Dendritic cell treated with granulocyte-macrophage colony-stimulating factor and Interleukin-4, amounts not matched to agents 40 ng/mL and 50 ng/mL, for 4 days (primary cell): ENCODE results near the gene DHRS9.

Experiments
- H3K27ac Mint-ChIP-seq: one replicate; pipeline ENCODE4 v1.8.0; 2022; ENCODE audit warnings: mild to moderate bottlenecking, mixed read lengths
- H3K27me3 Mint-ChIP-seq: one replicate; pipeline ENCODE4 v1.8.0; 2022; ENCODE audit warnings: mild to moderate bottlenecking, mixed read lengths
- H3K36me3 Mint-ChIP-seq: one replicate; pipeline ENCODE4 v1.8.0; 2022; ENCODE audit warnings: low read depth, mixed read lengths
- H3K4me1 Mint-ChIP-seq: one replicate; pipeline ENCODE4 v1.8.0; 2022; ENCODE audit warnings: low read depth, mixed read lengths
- H3K4me3 Mint-ChIP-seq: one replicate; pipeline ENCODE4 v1.8.0; 2022; ENCODE audit warnings: mild to moderate bottlenecking, moderate library complexity, mixed read lengths
- H3K9me3 Mint-ChIP-seq: one replicate; pipeline ENCODE4 v1.8.0; 2022; ENCODE audit warnings: mixed read lengths
- intact Hi-C: fragments of 100-400 bp; cut with micrococcal nuclease; formaldehyde crosslinking; loops from one replicate; pipeline ENCODE4 v1.15.0; 2022

Gene DHRS9

GRCh38 chr2:169073211-169073962 lies 4.0 kb downstream of the DHRS9 start:
- peak overlapping the region; percentile 20 for H3K4me3 Mint-ChIP-seq
- intact Hi-C loops: no loop called here
- peaks cover 76% of the 10 kb centered on the region for H3K4me1 Mint-ChIP-seq
- peak overlapping the region; percentile 86 for H3K27ac Mint-ChIP-seq
- H3K9me3 Mint-ChIP-seq: no peaks in the 10 kb centered on the region
- no peaks in the 10 kb centered on the region for H3K27me3 Mint-ChIP-seq
- H3K36me3 Mint-ChIP-seq: no peaks in the 10 kb centered on the region

GRCh38 chr2:169073963-169074751 lies 4.8 kb downstream of the DHRS9 start:
- intact Hi-C loops: no loop called here
- no peaks in the 10 kb centered on the region for H3K27me3 Mint-ChIP-seq
- no peak overlapping the region for H3K4me3 Mint-ChIP-seq
- H3K36me3 Mint-ChIP-seq: peaks cover 4% of the 10 kb centered on the region
- no peaks in the 10 kb centered on the region for H3K9me3 Mint-ChIP-seq
- peaks cover 75% of the 10 kb centered on the region for H3K4me1 Mint-ChIP-seq
- peak overlapping the region; percentile 86 for H3K27ac Mint-ChIP-seq

- Mint-ChIP-seq H3K36me3 (peaks cover 5% of the 10 kb centered on the region), H3K4me1 (peaks cover 78% of the 10 kb centered on the region), H3K4me3 (no peak overlapping the region), H3K27me3 (no peaks in the 10 kb centered on the region), H3K9me3 (no peaks in the 10 kb centered on the region), H3K27ac (peak overlapping the region; percentile 41)
- intact Hi-C loops: no loop called here
Observed at GRCh38 chr2:169077674-169078240, 8.4 kb downstream of the DHRS9 start.

DNA sequence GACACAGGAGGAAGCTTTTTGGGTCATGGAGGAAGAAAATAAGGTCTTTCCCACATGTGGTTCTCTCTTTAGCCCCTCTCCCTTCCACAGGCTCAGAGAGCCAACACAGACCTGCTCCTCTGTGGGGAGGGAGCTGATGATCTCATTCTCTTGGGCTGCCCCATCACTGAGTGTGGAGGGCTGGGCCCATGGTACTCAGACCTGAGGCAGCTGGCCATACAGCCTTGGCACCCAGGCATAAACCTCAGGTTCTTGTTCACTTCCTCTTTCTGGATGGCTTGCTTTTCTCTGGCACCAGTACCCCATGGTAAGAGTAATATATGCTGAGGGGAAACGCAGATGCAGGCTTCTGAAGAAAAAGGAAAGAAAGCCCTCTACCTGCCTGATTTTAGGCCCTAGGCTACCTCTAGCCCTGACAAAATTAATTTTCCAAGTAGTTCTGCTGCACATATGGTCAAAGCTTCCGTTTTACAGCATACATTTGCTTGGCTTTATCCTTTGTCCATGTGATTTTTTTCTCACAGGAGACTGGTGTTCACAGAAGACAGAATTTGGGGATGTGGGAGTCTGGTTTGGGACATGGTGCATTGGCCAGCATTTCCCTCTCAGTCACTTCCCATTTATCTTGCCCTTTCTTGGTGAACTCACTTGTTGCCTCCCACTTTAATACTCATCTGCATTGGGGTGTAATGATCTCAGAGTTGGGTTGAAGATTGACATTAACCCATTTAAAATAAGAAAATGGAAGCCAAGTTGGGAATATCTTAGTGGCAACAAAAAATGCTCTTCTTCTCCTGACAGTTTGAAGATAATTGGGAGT lies 11.1 kb downstream of the DHRS9 start:
- Mint-ChIP-seq H3K4me1 (peaks cover 73% of the 10 kb centered on the region), H3K36me3 (peaks cover 23% of the 10 kb centered on the region)
- intact Hi-C loops: loop anchor here (1.0 kb wide), 1 partner anchor 8 kb away; no protein-coding TSS in a partner anchor

DNA sequence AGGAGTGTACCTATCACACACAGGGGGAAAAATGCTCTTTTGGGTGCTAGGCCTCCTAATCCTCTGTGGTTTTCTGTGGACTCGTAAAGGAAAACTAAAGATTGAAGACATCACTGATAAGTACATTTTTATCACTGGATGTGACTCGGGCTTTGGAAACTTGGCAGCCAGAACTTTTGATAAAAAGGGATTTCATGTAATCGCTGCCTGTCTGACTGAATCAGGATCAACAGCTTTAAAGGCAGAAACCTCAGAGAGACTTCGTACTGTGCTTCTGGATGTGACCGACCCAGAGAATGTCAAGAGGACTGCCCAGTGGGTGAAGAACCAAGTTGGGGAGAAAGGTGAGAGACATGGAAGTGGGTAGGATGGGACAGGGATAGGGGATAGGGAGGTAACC lies 12.2 kb downstream of the DHRS9 start:
- Mint-ChIP-seq H3K9me3 (peaks cover 17% of the 10 kb centered on the region), H3K27ac (peak overlapping the region; percentile 80), H3K4me1 (peaks cover 77% of the 10 kb centered on the region), H3K36me3 (peaks cover 33% of the 10 kb centered on the region), H3K4me3 (no peak overlapping the region), H3K27me3 (no peaks in the 10 kb centered on the region)
- intact Hi-C loops: no loop called here

More for the DNA sequence above, 11.1 kb downstream of the DHRS9 start:
- Mint-ChIP-seq H3K27ac (peak overlapping the region; percentile 80), H3K27me3 (no peaks in the 10 kb centered on the region), H3K4me3 (no peak overlapping the region), H3K9me3 (peaks cover 11% of the 10 kb centered on the region)

DNA sequence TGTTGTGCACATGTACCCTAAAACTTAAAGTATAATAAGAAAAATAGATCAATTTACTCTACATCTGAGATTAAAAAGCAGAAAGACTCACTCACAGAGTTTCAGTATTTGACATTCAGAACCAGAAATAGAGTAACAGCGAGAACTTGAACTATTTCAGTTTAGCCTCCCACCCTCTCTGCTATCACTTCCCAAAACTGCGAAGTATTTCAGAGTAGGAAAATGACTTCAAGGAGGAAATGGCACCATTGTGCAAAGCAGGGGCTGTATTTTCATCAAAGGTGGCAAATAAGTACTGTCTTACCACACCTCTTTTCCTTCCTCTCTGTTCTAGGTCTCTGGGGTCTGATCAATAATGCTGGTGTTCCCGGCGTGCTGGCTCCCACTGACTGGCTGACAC lies 13.6 kb downstream of the DHRS9 start:
- H3K9me3 Mint-ChIP-seq: peaks cover 17% of the 10 kb centered on the region
- no peak overlapping the region for H3K4me3 Mint-ChIP-seq
- peak overlapping the region; percentile 30 for H3K27ac Mint-ChIP-seq
- intact Hi-C loops: no loop called here
- H3K27me3 Mint-ChIP-seq: no peaks in the 10 kb centered on the region
- peaks cover 81% of the 10 kb centered on the region for H3K4me1 Mint-ChIP-seq
- peaks cover 42% of the 10 kb centered on the region for H3K36me3 Mint-ChIP-seq

DNA sequence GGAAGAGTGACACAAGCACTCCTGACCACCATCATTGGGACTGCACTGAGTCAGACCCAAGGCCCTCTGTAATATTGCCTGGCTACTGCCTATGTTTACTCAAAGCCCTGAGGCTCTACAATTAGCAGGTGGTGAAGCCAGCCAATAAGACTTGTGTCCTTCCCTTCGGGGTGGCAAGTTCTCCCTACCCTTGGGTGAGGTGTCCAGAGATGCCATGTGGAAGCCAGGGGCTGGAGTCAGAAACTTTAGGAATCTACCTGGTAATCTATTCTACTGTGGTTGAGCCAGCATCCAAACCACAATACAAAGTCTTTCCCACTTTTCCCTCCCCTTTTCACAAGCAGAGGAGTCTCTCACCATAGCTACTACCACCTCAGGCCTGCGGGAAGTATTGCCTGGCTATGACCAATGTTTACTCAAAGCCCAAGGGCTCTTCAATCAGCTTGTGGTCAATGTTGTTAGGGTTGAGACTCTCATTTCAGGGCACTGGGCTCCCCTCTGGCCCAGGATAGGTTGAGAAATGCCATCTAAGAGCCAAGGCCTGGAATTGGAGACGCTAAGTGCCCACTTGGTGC lies 17.6 kb downstream of the DHRS9 start:
- peaks cover 68% of the 10 kb centered on the region for H3K4me1 Mint-ChIP-seq
- H3K27ac Mint-ChIP-seq: peak overlapping the region; percentile 5
- no peak overlapping the region for H3K4me3 Mint-ChIP-seq
- H3K36me3 Mint-ChIP-seq: peaks cover 37% of the 10 kb centered on the region
- intact Hi-C loops: loop anchor here (5.0 kb wide), 1 partner anchor 125 kb away; no protein-coding TSS in a partner anchor
- H3K27me3 Mint-ChIP-seq: no peaks in the 10 kb centered on the region
- H3K9me3 Mint-ChIP-seq: peaks cover 17% of the 10 kb centered on the region

- H3K4me1 Mint-ChIP-seq: peaks cover 71% of the 10 kb centered on the region
- no peaks in the 10 kb centered on the region for H3K27me3 Mint-ChIP-seq
- peaks cover 44% of the 10 kb centered on the region for H3K36me3 Mint-ChIP-seq
- H3K27ac Mint-ChIP-seq: no peak overlapping the region
- no peak overlapping the region for H3K4me3 Mint-ChIP-seq
- intact Hi-C loops: loop anchor here (5.0 kb wide), 1 partner anchor 126 kb away; no protein-coding TSS in a partner anchor
- H3K9me3 Mint-ChIP-seq: peaks cover 17% of the 10 kb centered on the region
Observed at GRCh38 chr2:169087757-169088379, 18.5 kb downstream of the DHRS9 start.

DNA sequence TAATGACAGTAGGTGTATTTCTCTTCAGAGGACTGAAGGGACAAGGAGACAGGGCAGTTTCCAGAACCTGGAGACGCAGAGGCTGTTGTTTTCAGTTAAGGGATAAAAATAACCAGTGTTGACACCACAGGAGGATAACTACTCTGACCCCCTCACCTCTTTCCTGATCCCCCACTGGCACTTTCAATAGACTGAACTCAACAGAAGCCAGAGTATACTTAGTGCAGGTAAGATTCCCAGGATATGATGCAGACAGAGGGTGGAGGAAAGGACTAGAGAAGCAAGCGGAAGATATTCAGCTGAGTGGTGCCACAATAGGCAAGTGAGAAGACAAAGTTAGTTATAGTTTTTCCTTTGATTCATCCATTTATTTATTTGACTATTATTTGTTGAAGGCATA lies 19.8 kb downstream of the DHRS9 start:
- Mint-ChIP-seq H3K4me3 (no peak overlapping the region), H3K4me1 (peaks cover 64% of the 10 kb centered on the region), H3K9me3 (peaks cover 17% of the 10 kb centered on the region), H3K27me3 (no peaks in the 10 kb centered on the region), H3K27ac (no peak overlapping the region), H3K36me3 (peaks cover 39% of the 10 kb centered on the region)
- intact Hi-C loops: loop anchor here (5.0 kb wide), 1 partner anchor 127 kb away; no protein-coding TSS in a partner anchor

DNA sequence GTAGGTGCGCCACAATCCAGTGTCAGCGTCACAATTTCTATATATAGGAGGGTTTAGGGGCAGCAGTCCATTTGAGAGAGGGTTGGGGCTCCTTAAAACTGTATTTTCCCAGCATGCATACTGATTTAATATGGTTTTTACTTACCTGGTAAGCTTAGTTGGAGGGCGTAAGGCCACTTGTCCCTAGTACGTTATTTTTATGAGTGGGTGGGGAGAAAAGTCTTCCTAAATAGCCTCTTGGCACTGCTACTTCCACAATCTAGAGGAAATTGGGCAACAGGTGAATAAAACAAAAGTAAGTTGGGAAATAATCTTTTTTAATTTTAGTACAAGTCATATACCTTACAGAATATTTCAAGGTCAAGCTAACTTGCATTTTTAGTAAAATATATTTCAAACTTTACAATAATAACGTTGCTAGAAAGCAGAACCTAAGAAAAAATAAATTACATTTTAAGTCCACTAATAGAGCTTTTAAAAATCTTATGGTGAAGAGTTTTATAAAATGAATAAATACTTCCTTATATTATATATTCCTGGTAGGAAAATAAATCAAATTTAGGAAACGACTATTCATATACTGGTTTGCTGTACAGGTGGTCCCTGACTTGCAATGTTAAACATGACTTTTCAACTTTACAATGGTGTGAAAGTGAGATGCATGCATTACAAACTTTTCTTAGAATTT lies 20.9 kb downstream of the DHRS9 start:
- H3K4me1 Mint-ChIP-seq: peaks cover 67% of the 10 kb centered on the region
- intact Hi-C loops: no loop called here
- H3K27ac Mint-ChIP-seq: no peak overlapping the region
- H3K9me3 Mint-ChIP-seq: peaks cover 7% of the 10 kb centered on the region
- no peak overlapping the region for H3K4me3 Mint-ChIP-seq
- H3K27me3 Mint-ChIP-seq: no peaks in the 10 kb centered on the region
- H3K36me3 Mint-ChIP-seq: peaks cover 28% of the 10 kb centered on the region

DNA sequence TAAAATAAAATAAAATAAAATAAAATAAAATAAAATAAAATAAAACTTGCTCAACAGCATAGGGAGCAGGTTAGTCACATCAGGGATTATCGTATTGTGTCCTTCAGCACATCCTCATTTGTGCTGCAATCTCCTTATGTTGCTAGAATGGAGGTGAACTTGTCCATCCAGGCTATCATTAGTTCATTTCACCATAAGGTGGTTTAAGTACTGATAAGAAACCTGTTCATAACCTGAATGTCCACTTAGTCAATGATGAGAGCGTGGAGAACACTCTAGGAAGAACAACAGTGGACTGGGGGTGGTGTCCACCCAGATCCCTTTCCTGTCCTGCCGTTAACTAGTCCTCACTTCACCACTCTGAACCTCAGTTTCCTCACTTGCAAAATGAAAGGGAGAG lies 21.9 kb downstream of the DHRS9 start:
- no peaks in the 10 kb centered on the region for H3K27me3 Mint-ChIP-seq
- intact Hi-C loops: no loop called here

GRCh38 chr2:169091761-169092519 lies 22.6 kb downstream of the DHRS9 start:
- Mint-ChIP-seq H3K27ac (no peak overlapping the region), H3K36me3 (peaks cover 13% of the 10 kb centered on the region), H3K4me3 (no peak overlapping the region), H3K27me3 (no peaks in the 10 kb centered on the region), H3K9me3 (no peaks in the 10 kb centered on the region), H3K4me1 (peaks cover 64% of the 10 kb centered on the region)
- intact Hi-C loops: no loop called here

More for the DNA sequence above, 21.9 kb downstream of the DHRS9 start:
- H3K4me3 Mint-ChIP-seq: no peak overlapping the region
- no peaks in the 10 kb centered on the region for H3K9me3 Mint-ChIP-seq
- peaks cover 69% of the 10 kb centered on the region for H3K4me1 Mint-ChIP-seq
- no peak overlapping the region for H3K27ac Mint-ChIP-seq
- H3K36me3 Mint-ChIP-seq: peaks cover 18% of the 10 kb centered on the region
